A673 (cell line): ENCODE results near the gene CFAP97D2. TPM values are rescaled to one million over a fixed set of nuclear protein-coding genes. Genes with fewer than 3 reads are reported as not detected.
"Not testable (repeated sequence)": the region's sequence is repeated elsewhere in the genome, so short reads cannot be mapped to it uniquely, and the experiment has no call there.

Experiments used
- BruUV-seq: library from RNA; stranded (reverse); fragments of 400-500 nt; replicated peaks from 2 replicates; lab custom pipeline; 2021; lab: Mats Ljungman, UMichigan
- CTCF ChIA-PET: fragments of 300-600 bp; sonication (Branson Sonifier 250); formaldehyde crosslinking; loops from one replicate; lab custom pipeline; 2022; ENCODE audit warnings: antibody characterized with exemption; lab: Charles Lee
- POLR2A ChIA-PET: fragments of 300-600 bp; sonication (Branson Sonifier 250); formaldehyde crosslinking; loops from one replicate; lab custom pipeline; 2022; ENCODE audit warnings: antibody characterized with exemption; ENCODE audit not compliant: low non-redundant PET; lab: Charles Lee
- DNase-seq: peaks from one replicate; pipeline ENCODE4 v3.0.0-alpha.2; 2015; ENCODE audit warnings: low spot score
- H3K27ac ChIP-seq: fragments of 200-600 bp; sonication (generic); 2 replicates; pipeline ENCODE4 v1.5.1; 2016; ENCODE audit warnings: mixed run types, low read depth, mild to moderate bottlenecking, mixed read lengths, antibody characterized with exemption, low read length; ENCODE audit not compliant: poor library complexity, severe bottlenecking
- H3K27me3 ChIP-seq: fragments of 200-600 bp; sonication (generic); replicated peaks from 2 replicates; pipeline ENCODE4 v1.6.1; 2017; ENCODE audit warnings: mixed run types, low read depth, mild to moderate bottlenecking, mixed read lengths, antibody characterized with exemption, low read length; ENCODE audit not compliant: insufficient read depth, poor library complexity
- H3K36me3 ChIP-seq: fragments of 200-600 bp; sonication (generic); 2 replicates; pipeline ENCODE4 v1.6.1; 2016; ENCODE audit warnings: mixed run types, mild to moderate bottlenecking, mixed read lengths, antibody characterized with exemption, low read length; ENCODE audit not compliant: insufficient read depth, poor library complexity, severe bottlenecking
- H3K4me1 ChIP-seq: fragments of 200-600 bp; sonication (generic); 2 replicates; pipeline ENCODE4 v1.6.1; 2017; ENCODE audit warnings: mixed run types, mild to moderate bottlenecking, mixed read lengths, antibody characterized with exemption, low read length; ENCODE audit not compliant: insufficient read depth, poor library complexity, severe bottlenecking
- H3K4me3 ChIP-seq: fragments of 200-600 bp; sonication (generic); 2 replicates; pipeline ENCODE4 v1.5.1; 2016; ENCODE audit warnings: low read depth, mixed run types, mild to moderate bottlenecking, mixed read lengths, low read length; ENCODE audit not compliant: poor library complexity, severe bottlenecking
- H3K9me3 ChIP-seq: fragments of 200-600 bp; sonication (generic); 2 replicates; pipeline ENCODE4 v1.6.1; 2016; ENCODE audit warnings: mixed run types, low read depth, mild to moderate bottlenecking, mixed read lengths, antibody characterized with exemption, low read length; ENCODE audit not compliant: poor library complexity, severe bottlenecking
- EZH2 ChIP-seq: fragments of 200-600 bp; sonication (generic); IDR thresholded peaks from 2 replicates; pipeline ENCODE4 v1.6.1; 2017; ENCODE audit warnings: borderline replicate concordance, low read depth, mild to moderate bottlenecking, mixed read lengths, antibody characterized with exemption, low read length; ENCODE audit not compliant: poor library complexity, severe bottlenecking
- intact Hi-C: fragments of 100-400 bp; cut with micrococcal nuclease; formaldehyde crosslinking; loops from one replicate; pipeline ENCODE4 v1.10.0; 2022; ENCODE audit not compliant: unreplicated experiment
- total RNA-seq: library from RNA; stranded (reverse); gene quantifications from 2 replicates; pipeline ENCODE4 v1.2.3, GENCODE V29; 2021
- TF ChIP-seq, protein P1 (sequence below): fragments of 300-800, 200-600 bp; sonication (generic); conservative IDR thresholded peaks from 2 replicates; pipeline ENCODE4 v1.5.1; 2017; ENCODE audit warnings: low read depth, mild to moderate bottlenecking, antibody characterized with exemption, low read length, moderate library complexity, mixed read lengths

CFAP97D2 gene
- total RNA-seq, 1 experiment from 2014 or later = not detected

DNA sequence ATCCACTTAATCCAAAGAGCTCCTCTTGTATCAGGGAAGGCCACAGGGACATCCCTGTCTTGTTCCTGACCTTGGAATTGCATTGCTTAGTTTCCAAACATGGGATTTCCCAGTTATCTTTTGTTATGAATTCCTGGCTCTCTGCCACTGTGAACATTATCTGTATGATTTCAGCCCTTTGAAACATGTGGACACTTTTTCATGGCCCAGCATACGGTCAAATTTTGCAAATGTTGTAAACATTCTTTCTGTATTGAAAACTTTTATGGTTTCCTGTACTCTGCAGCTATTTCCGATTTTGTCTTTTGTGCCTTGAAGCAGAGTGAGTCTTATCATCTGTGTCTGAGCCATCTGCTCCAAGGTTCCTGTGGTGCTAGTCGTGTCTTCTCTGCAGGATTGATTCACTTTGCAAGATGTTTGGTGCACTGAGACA lies 4.5 kb upstream of the CFAP97D2 start:
- no TSS peak for BruUV-seq
- H3K27ac ChIP-seq = peak overlapping the region; percentile 90
- no peak for TF ChIP-seq EZH2
- TF ChIP-seq, protein P1, sequence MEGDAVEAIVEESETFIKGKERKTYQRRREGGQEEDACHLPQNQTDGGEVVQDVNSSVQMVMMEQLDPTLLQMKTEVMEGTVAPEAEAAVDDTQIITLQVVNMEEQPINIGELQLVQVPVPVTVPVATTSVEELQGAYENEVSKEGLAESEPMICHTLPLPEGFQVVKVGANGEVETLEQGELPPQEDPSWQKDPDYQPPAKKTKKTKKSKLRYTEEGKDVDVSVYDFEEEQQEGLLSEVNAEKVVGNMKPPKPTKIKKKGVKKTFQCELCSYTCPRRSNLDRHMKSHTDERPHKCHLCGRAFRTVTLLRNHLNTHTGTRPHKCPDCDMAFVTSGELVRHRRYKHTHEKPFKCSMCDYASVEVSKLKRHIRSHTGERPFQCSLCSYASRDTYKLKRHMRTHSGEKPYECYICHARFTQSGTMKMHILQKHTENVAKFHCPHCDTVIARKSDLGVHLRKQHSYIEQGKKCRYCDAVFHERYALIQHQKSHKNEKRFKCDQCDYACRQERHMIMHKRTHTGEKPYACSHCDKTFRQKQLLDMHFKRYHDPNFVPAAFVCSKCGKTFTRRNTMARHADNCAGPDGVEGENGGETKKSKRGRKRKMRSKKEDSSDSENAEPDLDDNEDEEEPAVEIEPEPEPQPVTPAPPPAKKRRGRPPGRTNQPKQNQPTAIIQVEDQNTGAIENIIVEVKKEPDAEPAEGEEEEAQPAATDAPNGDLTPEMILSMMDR = no peak
- no peak overlapping the region for H3K4me3 ChIP-seq
- H3K9me3 ChIP-seq = peaks cover 16% of the 10 kb centered on the region
- ChIA-PET POLR2A (interaction anchor here (0.6 kb wide), 1 partner anchor 78 kb away, joined by 3 read pairs; no protein-coding TSS in a partner anchor), CTCF (no interaction called here)
- no peaks in the 10 kb centered on the region for H3K36me3 ChIP-seq
- intact Hi-C loops = no loop called here
- no peaks in the 10 kb centered on the region for H3K27me3 ChIP-seq
- H3K4me1 ChIP-seq = peaks cover 30% of the 10 kb centered on the region
- DNase-seq = peak; percentile 98

DNA sequence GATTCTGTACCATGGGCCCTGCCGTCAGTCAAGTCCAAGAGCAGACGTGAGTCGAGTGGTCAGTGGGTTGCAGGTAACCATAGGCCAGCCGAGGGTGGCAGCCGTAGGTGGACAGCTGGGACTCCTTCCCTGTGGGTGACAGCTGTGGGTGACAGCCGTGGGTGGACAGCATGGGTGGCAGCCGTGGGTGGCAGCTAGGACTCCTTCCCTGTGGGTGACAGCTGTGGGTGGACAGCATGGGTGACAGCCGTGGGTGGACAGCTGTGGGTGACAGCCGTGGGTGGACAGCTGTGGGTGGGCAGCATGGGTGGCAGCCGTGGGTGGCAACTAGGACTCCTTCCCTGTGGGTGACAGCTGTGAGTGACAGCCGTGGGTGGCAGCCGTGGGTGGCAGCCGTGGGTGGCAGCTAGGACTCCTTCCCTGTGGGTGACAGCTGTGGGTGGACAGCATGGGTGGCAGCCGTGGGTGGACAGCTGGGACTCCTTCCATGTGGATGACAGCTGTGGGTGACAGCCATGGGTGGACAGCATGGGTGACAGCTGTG lies 2.6 kb upstream of the CFAP97D2 start:
- DNase-seq, H3K4me3 ChIP-seq, intact Hi-C loops, POLR2A ChIA-PET, BruUV-seq, H3K27me3 ChIP-seq, H3K27ac ChIP-seq, H3K36me3 ChIP-seq, CTCF ChIA-PET: not testable (repeated sequence)
- H3K9me3 ChIP-seq = peaks cover 10% of the 10 kb centered on the region
- H3K4me1 ChIP-seq = peaks cover 30% of the 10 kb centered on the region

DNA sequence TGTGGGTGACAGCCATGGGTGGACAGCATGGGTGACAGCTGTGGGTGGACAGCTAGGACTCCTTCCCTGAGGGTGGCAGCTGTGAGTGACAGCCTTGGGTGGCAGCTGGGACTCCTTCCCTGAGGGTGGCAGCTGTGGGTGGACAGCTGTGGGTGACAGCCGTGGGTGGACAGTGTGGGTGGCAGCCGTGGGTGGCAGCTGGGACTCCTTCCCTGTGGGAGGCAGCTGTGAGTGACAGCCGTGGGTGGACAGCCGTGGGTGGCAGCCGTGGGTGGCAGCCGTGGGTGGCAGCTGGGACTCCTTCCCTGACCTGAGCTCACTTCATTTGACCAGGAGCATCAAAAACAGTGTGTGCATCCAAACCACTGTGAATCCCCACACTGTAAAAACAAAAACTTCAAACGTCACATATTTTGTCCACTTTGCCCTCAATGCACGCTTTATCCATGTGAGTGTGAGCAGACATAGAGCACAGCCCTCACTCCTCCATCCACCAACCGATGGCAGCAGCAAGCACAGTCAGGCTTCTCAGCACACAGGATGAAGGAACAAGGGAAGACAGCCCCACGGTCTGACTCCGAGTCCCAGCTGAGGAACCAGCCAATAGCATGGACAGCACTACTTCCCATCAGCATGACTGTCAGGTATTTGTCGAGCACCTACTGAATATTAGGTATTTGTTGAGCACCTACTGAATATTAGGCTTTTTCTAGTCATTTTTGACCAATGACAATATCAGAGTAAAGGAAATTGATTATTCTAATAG lies 1.6 kb upstream of the CFAP97D2 start:
- intact Hi-C loops = no loop called here
- no peak for DNase-seq
- Histone ChIP-seq H3K27ac (no peak overlapping the region), H3K4me3 (no peak overlapping the region), H3K36me3 (no peaks in the 10 kb centered on the region), H3K27me3 (no peaks in the 10 kb centered on the region), H3K4me1 (peaks cover 30% of the 10 kb centered on the region), H3K9me3 (peaks cover 9% of the 10 kb centered on the region)
- no peak for TF ChIP-seq EZH2
- TF ChIP-seq, protein P1 = no peak
- BruUV-seq = no TSS peak
- POLR2A ChIA-PET = no interaction called here
- CTCF ChIA-PET = no interaction called here
